NCI-H2081 treated with DMSO at 0.1 percent for 48 hours (cell line): ENCODE results near the gene ACKR2.

Experiments
- DNase-seq: peaks from one replicate; lab custom pipeline; 2025; lab: John Stamatoyannopoulos, UW

Gene ACKR2

GRCh38 chr3:42829628-42830436, 20.6 kb downstream of the ACKR2 start:
- DNase-seq, result no peak

DNA sequence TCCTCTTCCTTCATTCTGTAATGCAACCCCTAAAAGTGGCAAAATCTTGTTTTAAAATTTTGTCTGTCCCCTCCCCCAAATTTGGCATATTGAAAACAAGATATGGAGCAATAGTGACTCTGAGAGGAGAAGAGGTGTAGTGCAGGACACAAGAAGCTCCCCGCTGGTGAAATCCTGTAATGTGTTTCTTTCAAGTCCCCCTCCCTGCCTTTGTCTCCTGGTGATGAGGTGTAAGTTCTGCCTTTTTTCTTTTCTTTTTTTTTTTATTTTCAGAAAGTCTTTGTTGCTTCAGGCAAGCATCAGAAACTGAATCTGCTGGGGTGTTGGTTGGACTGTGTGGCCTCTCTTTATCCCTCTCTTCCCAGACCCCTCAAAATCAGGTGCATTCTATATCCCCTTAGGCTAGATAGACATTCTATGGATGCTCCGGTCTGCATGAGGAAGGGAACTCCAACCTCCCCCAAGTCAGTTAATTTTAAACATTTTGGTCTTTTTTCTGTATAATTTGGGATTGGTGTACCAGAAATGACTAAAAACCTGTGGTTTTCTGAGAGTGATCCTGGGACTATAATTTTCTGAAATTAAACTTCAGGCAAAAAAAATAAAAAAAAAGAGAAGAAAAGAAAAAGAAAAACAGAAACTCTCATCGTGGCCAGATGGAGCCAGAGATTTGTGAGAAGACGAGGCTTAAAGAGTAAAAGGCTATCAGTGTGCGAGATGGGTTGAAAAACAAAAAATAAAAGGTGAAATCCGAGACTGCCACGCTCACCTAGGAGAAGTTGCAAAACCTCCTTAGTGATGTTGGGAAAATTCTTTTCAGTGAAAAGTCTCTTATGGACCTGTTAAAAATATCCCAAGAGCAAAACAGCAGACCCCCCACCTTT, 21.4 kb downstream of the ACKR2 start:
- DNase-seq, result peak; percentile 28

DNA sequence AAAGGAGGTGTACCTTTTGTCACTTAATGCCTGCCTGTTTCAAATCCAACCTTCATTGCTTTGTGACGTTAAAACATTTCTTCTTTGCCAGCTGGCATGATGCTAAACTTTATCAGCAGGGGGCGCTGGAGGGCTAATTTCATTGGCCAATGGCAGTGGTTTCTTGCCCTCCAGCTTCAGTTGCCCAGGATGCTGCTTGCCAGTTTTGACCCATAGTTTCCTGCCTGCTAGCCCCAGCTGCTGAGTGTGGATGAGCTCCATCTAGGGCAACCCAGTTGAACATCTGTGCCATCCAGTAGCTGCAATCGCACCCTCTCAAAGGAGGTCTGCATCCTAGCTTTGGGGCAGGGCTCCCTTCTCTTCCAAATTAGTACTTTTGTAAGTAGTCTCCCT, 22.1 kb downstream of the ACKR2 start:
- peak; percentile 42 for DNase-seq

DNA sequence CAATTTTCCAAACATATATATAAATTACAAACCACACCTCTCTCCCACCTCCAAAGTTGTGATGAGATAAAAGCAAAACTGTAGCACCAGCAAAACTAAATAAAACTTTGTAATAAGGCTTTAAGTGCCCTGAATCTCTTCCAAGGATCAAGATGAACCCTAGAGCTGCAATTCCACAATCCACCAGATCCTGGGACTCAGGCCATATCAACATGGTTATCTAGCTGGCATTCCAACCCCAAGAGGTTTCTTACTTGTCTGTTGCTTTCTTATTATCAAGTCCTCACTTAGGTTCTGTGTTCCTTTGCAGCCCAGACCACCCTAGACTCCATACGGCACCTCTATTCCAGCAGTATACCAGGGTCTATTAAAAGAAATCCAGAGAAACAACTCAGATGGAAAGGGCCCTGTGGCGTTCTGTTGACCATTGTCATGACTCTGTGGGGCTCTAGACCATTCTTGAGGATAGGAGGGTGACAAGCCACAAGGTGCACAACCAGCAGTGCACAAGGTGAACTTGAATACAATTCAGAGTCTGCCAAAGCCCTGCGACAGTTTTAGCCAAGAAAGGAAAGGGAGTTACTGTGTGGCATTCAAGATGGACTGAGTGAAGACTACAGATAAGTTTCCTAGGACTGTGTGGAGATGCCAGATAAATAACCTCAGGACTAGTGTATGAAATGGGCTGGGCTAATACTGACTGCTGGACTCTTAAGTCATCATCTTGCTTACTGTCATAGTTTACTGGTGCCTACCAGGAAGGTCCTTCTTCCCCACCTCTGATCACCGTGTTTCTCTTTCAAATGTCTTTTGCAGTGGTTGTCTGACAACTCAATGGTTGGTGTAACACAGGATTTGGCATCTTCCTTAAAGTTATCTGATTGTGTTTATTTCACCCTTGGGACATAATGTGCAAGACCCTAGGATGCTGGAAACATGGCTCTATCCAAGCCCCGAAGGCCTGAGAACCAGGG, 27.2 kb downstream of the ACKR2 start:
- no peak for DNase-seq

DNA sequence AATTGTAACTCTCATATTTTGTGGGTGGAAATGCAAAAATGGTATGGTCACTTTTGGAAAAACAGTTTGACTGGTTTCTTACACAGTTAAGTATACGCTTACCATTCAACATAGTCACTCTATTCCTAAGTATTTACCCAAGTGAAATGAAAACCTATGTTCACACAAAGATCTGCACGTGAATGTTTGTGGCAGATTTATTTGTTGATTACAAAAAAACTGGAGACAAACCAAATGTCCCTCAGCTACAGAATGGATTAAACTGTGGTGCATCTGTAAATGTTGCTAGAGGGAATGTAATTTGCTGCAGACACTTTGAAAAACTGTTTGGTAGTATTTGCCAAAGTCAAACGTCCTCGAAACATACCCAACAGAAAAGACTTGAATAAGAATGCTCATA, 29.3 kb downstream of the ACKR2 start:
- no peak for DNase-seq

GRCh38 chr3:42839616-42840015, 30.4 kb downstream of the ACKR2 start:
- peak; percentile 11 for DNase-seq

DNA sequence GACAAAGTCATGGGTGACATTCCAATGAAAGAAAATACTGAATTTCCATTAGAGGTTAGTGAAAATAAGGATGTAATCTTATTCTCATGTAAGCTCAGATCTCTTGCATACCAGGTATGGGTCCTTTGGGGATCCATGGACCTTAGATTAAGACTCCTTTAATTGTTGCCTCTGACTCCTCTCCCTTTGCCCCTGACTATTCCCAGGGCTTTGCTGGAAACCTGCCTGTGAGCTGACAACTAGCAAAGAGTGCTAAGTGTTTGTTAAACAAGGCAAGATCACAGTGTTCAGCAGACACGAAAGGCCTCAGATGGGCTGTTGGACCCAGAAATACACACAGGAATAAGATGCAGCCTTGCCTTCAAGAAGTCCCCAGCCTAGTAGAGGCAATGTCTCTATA, 32.1 kb downstream of the ACKR2 start:
- DNase-seq, result no peak

DNA sequence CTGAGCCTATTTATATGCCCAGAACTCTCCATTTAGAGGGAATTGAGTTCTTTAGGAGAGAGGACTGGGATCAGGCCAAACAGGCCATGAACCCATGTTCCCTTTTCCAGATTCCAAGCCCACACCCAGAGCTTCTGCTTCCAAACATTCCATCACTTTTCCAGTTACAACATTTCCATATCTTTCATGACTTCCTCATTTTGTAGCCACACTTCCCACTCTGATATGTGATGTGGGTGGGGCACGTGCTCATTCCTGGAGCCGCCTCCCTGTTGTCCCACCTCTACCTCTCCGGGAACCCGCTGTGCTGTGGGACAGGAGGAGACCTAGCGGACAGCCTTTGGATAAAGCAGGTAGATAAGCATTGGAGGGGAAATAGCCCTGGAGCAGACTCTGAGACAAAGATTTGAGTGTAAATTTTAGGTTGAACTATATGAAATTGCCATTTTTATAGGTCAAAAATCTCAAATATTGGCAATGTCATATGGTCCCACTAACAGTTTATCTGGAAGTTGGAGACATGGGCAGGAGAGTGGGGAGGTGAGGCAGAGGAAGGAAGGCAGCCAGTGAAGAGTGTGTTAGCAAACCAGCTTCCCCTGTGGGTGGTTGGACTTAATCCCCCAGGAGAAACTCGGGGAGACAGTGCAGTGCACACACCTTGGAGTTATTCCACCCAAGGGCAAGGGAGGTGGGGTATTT, 34.6 kb downstream of the ACKR2 start:
- no peak for DNase-seq

DNA sequence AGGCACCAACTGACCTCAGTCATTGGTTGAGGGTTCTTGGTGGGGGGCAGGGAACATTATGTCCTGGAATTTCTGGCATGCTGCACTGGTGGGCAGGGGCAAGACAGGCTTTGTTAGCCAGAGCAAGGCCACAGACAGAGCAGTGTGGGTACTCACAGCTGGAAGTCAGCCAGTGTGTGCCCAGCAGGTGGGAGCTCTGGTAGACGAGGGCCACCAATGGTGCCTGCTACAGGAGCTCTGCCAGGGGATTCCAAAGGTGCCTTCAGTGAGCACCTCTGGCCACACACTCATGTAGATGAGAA, 35.1 kb downstream of the ACKR2 start:
- DNase-seq, result no peak

GRCh38 chr3:42844815-42845214, 35.6 kb downstream of the ACKR2 start:
- no peak for DNase-seq

DNA sequence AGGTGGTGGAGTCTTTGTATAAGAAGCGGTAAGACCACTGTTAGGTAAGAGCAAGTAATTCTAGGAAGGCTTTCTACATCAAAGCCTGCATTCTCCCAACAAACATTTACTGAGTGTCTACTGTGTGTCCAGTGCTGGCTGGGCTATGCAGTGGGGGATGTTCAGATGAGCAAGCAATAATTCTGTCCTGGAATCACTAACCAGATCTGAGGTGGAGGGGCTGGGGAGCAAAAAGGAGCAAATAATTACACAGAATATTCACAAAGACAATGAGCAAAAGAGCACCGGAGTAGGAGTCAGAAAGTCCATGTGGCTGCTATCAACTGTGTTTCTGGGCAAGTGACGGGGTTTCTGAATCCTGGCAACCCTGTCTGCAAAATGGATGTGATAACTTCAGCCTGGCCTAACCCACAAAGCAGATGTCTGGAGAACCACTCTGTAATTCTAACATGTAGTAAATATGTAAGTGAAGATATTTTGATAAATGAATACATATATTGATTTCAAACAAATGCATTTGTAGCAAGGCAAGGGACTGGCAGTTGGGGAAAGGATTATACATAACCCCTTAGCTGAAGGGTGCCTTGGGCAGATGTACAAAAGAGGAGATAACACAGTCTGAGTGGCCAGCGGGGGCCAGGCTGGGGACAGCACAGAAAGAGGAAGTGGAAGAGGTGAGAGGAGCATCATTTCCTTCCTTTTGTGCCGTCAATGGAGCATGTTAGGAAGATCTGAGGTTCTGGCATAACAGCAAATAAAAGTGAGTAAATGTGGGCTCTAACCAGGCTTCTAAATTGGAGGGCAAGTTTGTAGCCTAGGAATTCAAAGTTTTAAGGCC, 37.7 kb downstream of the ACKR2 start:
- DNase-seq, result no peak

DNA sequence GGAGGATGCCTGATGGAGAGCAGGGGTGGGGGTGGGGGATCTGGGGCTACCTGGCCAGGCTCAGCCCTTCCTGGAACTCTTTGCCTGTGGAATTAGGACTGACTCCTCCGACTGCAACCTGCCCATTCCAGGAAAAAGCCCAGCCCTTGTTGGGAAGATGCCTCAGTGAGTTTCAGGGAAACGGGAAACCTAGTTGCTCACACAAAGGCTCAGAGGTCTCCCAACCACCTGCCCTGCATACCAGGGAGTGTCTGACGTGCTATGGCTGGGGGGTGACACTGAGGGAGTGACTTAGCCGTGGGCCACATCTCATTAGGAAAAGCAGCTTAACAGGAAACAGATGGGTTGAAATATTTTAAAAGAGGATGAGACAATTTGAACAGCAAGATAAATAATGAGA, 38.5 kb downstream of the ACKR2 start:
- DNase-seq, result no peak

DNA sequence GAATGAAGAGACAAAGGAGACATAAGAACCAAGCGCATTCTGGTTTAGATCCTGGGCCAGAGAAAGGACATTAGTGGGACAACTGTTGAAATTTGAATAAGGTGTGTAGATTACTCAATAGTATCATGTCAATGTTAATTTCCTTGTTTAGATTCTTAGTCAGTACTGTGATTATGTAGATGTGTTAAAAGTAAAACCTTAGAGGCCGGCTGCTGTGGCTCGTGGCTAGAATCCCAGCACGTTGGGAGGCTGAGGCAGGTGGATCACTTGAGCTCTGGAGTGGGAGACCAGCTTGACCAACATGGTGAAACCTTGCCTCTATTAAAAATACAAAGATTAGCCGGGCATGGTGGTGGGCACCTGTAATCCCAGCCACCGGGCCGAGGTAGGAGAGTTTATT, 39.8 kb downstream of the ACKR2 start:
- DNase-seq, result no peak

DNA sequence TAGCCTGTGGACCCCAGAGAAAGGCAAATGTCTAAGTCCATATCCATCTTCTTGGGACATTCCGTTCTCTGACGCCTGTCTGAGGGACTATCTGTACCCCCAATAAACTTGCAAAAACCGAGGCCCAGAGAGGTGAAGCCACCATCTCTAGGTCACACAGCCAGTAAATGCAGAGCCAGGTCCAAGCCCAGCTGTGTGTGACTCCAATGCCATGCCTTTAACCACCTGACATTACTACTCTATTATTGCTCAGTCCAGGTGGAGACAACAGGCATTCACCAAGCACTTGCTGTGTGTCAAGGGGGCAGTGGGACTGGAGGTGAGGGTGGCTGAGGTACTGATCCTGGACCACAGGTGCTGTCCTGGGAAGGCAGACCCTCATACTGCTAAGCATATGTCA, 41.0 kb downstream of the ACKR2 start:
- DNase-seq, result no peak

GRCh38 chr3:42851228-42851834, 42.1 kb downstream of the ACKR2 start:
- DNase-seq, result no peak

DNA sequence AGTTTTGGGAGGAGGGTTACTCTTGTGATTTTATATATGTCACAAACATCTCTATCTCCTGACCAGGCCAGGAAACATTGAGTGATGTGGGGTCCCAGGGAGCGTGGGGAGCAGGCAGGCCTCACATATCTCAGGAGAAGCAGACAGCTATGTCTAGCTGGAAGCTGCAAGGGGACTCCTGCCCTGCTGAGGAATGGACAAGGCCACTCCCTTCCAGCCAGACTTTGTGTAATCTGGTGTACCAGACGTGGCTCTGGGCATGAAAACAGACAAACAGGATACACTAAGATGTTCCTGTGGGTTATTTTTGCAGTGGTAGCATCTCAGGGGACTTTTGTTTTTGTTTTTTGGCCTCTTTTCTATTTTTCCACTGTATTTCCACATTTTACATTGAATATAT, 43.2 kb downstream of the ACKR2 start:
- no peak for DNase-seq

- no peak for DNase-seq
Observed at GRCh38 chr3:42853056-42853455, 43.8 kb downstream of the ACKR2 start.

DNA sequence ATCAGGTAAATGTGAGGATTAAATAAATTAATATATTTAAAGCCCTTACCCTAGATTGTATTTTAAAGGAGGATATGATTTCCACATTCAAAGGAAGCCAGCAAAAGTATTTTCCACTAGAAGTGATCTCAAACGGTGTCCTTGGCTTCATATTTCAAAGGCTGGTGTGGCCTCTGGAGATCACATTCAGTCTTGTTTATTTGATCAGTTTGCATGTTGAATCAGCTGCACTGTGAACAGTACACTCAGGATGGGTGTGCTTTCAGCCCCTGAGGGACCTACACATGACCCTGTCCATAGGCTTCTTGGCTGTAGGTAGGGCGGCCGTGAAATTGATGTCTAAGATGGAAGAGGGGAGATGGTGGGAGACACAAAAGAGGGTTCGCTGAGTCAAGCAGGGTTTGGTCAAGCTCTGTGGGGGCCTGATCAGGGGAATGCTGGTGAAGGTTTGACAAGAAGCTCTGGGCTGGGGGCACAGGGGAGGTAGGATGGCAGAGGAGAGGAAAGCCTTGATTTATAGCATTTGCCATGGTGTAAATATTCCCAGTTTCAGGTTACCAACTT, 44.6 kb downstream of the ACKR2 start:
- no peak for DNase-seq

DNA sequence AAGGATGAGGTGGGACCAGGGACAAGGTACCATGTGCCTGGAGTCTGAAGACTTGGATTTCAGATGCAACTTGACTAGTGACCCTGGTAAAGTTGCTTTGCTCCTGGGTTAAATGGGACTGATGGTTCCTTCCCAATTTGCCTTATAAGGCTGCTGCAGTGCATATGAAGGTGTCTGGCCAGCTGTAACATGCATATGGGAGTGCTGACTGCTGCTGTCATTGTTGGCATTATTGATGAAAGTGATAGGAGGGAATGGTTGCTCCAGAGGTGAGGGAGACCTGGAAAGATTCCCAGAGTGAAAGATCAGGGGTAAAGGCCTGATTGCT, 45.9 kb downstream of the ACKR2 start:
- no peak for DNase-seq
